Measurements from ENCODE around the gene BAIAP3.
"Not testable (repeated sequence)": the region's sequence is repeated elsewhere in the genome, so short reads cannot be mapped to it uniquely, and the experiment has no call there.

BAIAP3 gene, protein sequence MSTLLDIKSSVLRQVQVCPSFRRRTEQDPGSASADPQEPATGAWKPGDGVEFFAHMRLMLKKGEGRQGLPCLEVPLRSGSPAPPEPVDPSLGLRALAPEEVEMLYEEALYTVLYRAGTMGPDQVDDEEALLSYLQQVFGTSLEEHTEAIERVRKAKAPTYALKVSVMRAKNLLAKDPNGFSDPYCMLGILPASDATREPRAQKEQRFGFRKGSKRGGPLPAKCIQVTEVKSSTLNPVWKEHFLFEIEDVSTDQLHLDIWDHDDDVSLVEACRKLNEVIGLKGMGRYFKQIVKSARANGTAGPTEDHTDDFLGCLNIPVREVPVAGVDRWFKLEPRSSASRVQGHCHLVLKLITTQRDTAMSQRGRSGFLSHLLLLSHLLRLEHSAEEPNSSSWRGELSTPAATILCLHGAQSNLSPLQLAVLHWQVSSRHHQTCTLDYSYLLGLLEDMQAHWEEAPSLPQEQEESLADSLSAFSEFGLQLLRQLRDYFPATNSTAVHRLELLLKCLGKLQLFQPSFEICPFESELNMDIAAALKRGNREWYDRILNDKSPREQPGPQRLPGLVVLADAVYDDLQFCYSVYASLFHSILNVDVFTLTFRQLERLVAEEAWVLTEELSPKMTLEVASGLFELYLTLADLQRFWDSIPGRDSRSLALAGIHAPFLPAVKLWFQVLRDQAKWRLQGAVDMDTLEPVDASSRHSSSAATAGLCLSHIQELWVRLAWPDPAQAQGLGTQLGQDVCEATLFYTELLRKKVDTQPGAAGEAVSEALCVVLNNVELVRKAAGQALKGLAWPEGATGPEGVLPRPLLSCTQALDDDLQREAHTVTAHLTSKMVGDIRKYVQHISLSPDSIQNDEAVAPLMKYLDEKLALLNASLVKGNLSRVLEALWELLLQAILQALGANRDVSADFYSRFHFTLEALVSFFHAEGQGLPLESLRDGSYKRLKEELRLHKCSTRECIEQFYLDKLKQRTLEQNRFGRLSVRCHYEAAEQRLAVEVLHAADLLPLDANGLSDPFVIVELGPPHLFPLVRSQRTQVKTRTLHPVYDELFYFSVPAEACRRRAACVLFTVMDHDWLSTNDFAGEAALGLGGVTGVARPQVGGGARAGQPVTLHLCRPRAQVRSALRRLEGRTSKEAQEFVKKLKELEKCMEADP

GRCh38 chr16:1333149-1333812 is at the start of gene BAIAP3:
TSS of gene BAIAP3 (plus strand) at chr16:1333645. CDS start at chr16:1338550, 4,905 bp downstream.
- peak; percentile 39 to 40 for DNase-seq

GRCh38 chr16:1283996-1284616 is 49.3 kb upstream of the BAIAP3 start:
- DNase-seq, result no peak

DNA sequence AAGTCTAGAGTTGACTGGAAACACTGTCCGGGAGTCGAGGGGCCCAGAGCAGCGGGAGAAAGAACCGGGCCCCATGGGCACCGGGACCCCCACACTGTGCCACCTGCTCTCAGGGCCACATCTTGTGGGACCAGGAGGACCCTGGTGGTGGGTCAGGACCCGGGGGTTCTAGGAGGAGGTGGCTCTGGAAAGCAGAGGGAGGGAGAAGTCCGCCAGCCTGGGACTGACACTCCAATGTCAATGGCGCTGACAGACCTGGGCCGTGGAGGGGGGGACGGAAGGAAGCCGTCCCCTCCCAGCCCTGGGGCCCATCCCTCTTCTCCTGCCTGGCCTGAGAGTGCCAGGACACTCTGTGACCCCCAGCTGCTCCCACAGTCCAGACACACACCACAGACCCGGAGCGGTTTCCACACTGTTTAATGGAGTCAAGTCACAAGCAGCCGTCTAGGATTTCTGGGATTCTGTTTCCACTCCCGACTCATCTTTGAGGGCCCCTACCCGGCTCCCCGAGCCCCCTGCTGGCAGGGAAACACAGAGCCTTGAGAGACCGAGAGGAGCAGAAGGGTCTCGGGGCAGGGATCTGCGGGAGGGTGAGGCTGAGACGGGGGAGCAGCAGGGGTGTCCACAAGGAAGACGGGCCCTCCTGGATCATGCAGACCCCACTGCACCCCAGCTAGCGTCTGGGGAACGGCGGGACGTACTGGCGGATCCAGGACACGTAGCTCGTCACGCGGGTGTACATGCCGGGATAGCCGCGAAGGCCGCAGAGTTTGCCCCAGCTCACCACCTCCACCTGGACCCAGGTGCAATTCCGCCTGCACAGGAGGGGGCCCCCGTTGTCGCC is 47.6 kb upstream of the BAIAP3 start:
- DNase-seq, result no peak

DNA sequence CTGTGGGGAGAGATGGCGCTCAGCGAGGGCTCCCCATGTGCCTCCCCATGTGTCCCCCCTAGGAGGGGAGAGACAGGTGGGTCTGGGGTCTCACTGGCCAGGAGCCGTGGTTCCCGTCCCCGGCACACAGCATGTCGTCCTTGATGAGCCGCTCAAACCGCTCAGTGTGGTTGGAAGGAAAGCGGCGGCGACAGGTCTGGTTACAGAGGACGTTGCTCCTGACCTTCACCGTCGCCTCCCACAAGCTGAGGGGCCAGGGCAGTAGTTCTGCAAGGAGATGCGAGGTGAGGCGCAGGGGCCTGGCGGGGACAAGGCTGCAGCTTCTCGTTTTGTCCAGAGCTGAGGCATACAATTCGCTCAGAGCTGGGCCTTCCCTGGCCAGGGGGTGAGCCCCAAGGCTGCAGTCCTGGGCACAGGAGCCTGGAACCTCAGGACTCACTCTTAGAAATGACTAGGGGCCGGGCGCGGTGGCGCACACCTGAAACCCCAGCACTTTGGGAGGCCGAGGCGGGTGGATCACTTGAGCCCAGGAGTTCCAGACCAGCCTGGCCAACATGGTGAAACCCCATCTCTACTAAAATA is 46.8 kb upstream of the BAIAP3 start:
- no peak for DNase-seq

DNA sequence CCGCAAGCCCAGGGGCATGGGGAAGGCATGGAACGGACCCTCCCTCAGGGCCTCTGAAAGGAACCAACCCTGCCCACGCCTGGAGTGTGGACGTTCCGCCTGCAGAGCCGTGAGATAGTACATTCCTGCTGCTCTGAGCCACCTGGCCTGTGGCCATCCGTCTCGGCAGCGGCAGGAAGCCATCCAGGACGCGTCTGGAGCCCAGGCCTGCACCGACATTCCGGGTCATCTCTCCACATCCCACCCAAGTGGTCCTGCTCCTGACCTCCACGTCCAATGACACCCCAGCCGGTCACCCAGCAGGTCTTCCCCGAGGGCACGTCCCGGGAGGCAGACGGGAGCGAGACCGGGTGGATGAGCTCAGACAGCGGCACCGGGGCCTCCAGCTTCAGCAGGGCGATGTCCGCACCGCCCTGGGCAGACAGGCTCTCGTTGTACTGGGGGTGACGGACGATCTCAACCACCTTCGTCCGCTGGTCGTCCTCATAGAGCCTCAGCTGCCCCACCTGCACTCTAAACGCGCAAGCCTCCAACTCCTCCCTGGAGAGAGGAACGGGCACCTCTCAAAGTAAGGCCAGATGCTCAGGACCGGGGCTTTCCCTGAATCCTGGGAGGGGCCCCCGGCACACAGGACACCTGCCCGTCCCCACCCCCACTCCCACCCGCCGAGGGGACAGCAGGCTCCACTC is 45.3 kb upstream of the BAIAP3 start:
- no peak for DNase-seq

DNA sequence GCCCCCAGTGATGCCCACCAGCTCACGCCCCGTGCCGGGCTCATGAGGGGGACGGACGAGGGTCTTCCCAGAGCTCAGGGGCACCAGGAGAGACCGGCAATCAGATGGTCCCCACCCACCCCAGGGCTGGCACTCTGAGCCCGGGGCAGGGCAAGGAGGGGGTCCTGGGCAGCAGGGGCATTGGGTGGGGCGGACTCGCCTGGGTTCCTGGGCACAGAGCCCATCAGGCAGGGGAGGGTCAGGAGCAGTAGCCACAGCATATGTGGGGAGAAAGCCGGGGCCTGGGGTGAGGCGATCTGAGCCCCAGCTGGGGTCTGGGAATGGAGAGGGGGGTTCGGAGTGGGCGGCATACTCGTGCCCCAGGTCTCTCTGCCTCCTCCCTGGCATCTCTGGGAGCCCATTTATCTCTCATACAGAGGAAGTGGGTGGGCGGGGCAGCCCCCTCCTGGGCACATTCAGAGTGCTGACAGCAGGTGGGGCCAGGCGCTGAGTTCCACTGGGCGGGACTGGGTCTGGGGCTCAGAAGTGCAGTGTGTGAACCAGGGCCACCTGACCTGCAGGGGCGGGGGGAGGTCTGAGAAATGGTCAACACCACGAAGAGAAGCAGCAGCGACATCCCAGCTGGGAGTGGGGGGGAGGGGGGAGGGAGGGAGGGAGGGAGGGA is 44.5 kb upstream of the BAIAP3 start:
- no peak for DNase-seq

GRCh38 chr16:1289477-1289866 is 44.0 kb upstream of the BAIAP3 start:
- no peak for DNase-seq

DNA sequence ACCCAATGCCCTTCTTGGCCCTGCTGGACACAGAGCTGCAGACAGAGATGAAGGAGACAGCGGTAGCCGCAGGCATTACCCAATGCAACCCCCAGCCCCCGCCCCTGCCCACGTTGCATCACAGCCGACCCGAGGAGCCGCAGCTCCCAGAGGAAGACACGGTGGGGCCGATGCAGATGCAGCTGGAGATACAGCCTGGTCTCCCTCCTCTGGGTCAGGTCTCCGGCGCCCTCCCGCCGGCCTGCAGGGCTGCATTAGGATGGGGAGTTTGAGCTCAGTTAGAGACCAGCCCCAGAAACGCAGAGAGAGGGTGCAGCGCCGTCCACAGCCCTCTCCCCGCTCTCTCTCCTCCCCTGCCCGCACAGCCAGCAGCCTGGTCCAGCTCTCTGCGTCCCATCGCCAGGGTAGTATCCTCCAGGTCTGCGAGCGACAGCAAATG is 43.4 kb upstream of the BAIAP3 start:
- no peak for DNase-seq

GRCh38 chr16:1290860-1291575 is 42.4 kb upstream of the BAIAP3 start:
- no peak for DNase-seq

DNA sequence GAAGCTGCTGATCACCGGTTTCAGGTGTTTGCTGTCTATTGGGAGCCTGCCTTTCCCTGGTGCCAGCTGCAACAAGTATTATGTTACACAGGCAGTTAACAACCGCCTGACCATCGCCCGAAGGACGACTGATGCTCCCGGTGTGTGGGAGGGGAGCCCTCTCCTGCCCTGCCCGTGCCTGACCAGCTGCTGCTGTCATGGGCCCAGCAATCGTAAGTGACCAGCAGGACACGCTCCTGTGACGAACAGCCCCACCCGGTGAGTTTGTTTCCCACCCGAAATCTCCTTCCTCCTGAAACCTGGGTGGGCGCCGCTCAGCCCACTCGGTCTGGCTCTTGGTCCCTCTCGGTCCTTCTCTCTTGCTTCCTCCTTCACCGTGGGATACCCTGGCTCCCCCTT is 41.9 kb upstream of the BAIAP3 start:
- no peak for DNase-seq

GRCh38 chr16:1292208-1292607 is 41.2 kb upstream of the BAIAP3 start:
- not testable (repeated sequence) for DNase-seq

DNA sequence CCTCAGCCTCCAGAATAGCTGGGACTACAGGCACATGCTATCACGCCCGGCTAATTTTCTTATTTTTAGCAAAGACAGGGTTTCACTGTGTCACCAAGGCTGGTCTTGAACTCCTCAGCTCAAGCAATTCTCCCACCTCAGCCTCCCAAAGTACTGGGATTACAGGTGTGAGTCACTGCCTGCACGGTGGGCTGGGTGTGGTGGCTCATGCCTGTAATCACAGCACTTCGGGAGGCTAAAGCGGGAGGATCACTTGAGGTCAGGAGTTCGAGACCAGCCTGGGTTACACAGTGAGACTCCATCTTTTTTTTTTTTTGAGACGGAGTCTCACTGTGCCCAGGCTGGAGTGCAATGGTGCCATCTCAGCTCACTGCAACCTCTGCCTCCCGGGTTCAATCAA is 40.6 kb upstream of the BAIAP3 start:
- DNase-seq, result not testable (repeated sequence)

GRCh38 chr16:1293921-1294656 is 39.4 kb upstream of the BAIAP3 start:
- no peak for DNase-seq

- no peak for DNase-seq
Measured at GRCh38 chr16:1295465-1295864, 38.0 kb upstream of the BAIAP3 start.

DNA sequence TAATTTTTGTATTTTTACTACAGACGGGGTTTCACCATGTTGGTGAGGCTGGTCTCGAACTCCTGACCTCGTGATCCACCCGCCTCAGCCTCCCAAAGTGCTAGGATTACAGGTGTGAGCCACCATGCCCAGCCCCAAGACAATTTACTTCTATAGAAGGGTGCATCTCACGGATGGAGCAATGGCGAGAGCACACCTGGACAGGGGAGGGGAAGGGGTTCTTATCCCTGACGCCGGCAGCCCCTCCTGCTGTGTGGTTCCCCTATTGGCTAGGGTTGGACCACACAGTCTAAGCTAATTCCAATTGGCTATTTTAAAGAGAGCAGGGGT is 36.8 kb upstream of the BAIAP3 start:
- DNase-seq, result not testable (repeated sequence)

- no peak for DNase-seq
Measured at GRCh38 chr16:1297018-1297696, 36.3 kb upstream of the BAIAP3 start.

GRCh38 chr16:1298406-1298805 is 35.0 kb upstream of the BAIAP3 start:
- DNase-seq, result no peak
